ENCODE results near the gene ASB7. TPM values are rescaled to one million over a fixed set of nuclear protein-coding genes. Genes with fewer than 3 reads are reported as not detected.

ASB7 gene
- total and polyA plus RNA-seq, 2 experiments from 2014 or later: 4.1 to 13.9 TPM

- H3K4me2 ChIP-seq: no peak overlapping the region
- ATAC-seq: no peak
- no peaks in the 10 kb centered on the region for H3K36me3 ChIP-seq (ENCODE audit: insufficient read depth)
- Mint-ChIP-seq H3K27ac (no peak overlapping the region), H3K27me3 (ENCODE audit: insufficient read depth, low read depth, poor library complexity) (peaks cover 5% of the 10 kb centered on the region), H3K4me3 (no peak overlapping the region), H3K4me1 (peaks cover 6% of the 10 kb centered on the region; the same call in 2 of the 3 replicates), H3K9me3 (no peaks in the 10 kb centered on the region), H3K36me3 (ENCODE audit: low read depth) (no peaks in the 10 kb centered on the region)
- H3K9me2 ChIP-seq (ENCODE audit: insufficient read depth): no peaks in the 10 kb centered on the region
- no peaks in the 10 kb centered on the region for H3F3A ChIP-seq (replicated peaks; ENCODE audit: low read depth)
- DNase-seq (ENCODE audit: low spot score): no peak
- no peak overlapping the region for H2AFZ ChIP-seq
- no peak overlapping the region for H3K4me3 ChIP-seq
- H3K4me1 ChIP-seq (ENCODE audit: insufficient read depth): peaks cover 10% of the 10 kb centered on the region; the same call in 1 of the 2 replicates
- H3K79me2 ChIP-seq (replicated peaks; ENCODE audit: insufficient read depth): no peaks in the 10 kb centered on the region
- H3K27ac ChIP-seq (ENCODE audit: low read depth): no peak overlapping the region
- H3K27me3 ChIP-seq (ENCODE audit: insufficient read depth): no peaks in the 10 kb centered on the region
- H4K20me1 ChIP-seq (replicated peaks; ENCODE audit: insufficient read depth): no peaks in the 10 kb centered on the region
- TF ChIP-seq EZH2 (IDR thresholded peaks at IDR 0.05; ENCODE audit: low read depth, unreplicated experiment) (no peak), POLR2AphosphoS5 (IDR thresholded peaks at IDR 0.05; ENCODE audit: low read depth) (no peak), CREB1 (CRISPR knock-in tag; IDR thresholded peaks at IDR 0.05; ENCODE audit: low read depth) (no peak), EZH2phosphoT487 (IDR thresholded peaks at IDR 0.05; ENCODE audit: unreplicated experiment) (no peak), ZNF331 (CRISPR knock-in tag; IDR thresholded peaks at IDR 0.05; ENCODE audit: low read depth) (no peak), ETS1 (IDR thresholded peaks at IDR 0.05) (no peak), NANOG (IDR thresholded peaks at IDR 0.05; ENCODE audit: borderline replicate concordance) (no peak), STAT1 (IDR thresholded peaks at IDR 0.05; ENCODE audit: unreplicated experiment) (no peak), CTCF (conservative IDR thresholded peaks at IDR 0.05; ENCODE audit: low read depth in 2 of 2) (no peak), ZNF114 (CRISPR knock-in tag; IDR thresholded peaks at IDR 0.05) (no peak), JUNB (IDR thresholded peaks at IDR 0.05; ENCODE audit: unreplicated experiment) (no peak)
- TF ChIP-seq, protein P1, sequence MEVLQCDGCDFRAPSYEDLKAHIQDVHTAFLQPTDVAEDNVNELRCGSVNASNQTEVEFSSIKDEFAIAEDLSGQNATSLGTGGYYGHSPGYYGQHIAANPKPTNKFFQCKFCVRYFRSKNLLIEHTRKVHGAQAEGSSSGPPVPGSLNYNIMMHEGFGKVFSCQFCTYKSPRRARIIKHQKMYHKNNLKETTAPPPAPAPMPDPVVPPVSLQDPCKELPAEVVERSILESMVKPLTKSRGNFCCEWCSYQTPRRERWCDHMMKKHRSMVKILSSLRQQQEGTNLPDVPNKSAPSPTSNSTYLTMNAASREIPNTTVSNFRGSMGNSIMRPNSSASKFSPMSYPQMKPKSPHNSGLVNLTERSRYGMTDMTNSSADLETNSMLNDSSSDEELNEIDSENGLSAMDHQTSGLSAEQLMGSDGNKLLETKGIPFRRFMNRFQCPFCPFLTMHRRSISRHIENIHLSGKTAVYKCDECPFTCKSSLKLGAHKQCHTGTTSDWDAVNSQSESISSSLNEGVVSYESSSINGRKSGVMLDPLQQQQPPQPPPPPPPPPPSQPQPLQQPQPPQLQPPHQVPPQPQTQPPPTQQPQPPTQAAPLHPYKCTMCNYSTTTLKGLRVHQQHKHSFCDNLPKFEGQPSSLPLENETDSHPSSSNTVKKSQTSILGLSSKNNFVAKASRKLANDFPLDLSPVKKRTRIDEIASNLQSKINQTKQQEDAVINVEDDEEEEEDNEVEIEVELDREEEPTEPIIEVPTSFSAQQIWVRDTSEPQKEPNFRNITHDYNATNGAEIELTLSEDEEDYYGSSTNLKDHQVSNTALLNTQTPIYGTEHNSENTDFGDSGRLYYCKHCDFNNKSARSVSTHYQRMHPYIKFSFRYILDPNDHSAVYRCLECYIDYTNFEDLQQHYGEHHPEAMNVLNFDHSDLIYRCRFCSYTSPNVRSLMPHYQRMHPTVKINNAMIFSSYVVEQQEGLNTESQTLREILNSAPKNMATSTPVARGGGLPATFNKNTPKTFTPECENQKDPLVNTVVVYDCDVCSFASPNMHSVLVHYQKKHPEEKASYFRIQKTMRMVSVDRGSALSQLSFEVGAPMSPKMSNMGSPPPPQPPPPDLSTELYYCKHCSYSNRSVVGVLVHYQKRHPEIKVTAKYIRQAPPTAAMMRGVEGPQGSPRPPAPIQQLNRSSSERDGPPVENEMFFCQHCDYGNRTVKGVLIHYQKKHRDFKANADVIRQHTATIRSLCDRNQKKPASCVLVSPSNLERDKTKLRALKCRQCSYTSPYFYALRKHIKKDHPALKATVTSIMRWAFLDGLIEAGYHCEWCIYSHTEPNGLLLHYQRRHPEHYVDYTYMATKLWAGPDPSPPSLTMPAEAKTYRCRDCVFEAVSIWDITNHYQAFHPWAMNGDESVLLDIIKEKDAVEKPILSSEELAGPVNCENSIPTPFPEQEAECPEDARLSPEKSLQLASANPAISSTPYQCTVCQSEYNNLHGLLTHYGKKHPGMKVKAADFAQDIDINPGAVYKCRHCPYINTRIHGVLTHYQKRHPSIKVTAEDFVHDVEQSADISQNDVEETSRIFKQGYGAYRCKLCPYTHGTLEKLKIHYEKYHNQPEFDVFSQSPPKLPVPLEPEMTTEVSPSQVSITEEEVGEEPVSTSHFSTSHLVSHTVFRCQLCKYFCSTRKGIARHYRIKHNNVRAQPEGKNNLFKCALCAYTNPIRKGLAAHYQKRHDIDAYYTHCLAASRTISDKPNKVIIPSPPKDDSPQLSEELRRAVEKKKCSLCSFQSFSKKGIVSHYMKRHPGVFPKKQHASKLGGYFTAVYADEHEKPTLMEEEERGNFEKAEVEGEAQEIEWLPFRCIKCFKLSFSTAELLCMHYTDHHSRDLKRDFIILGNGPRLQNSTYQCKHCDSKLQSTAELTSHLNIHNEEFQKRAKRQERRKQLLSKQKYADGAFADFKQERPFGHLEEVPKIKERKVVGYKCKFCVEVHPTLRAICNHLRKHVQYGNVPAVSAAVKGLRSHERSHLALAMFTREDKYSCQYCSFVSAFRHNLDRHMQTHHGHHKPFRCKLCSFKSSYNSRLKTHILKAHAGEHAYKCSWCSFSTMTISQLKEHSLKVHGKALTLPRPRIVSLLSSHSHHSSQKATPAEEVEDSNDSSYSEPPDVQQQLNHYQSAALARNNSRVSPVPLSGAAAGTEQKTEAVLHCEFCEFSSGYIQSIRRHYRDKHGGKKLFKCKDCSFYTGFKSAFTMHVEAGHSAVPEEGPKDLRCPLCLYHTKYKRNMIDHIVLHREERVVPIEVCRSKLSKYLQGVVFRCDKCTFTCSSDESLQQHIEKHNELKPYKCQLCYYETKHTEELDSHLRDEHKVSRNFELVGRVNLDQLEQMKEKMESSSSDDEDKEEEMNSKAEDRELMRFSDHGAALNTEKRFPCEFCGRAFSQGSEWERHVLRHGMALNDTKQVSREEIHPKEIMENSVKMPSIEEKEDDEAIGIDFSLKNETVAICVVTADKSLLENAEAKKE (CRISPR knock-in tag; IDR thresholded peaks at IDR 0.05): no peak
- TF ChIP-seq, protein P2, sequence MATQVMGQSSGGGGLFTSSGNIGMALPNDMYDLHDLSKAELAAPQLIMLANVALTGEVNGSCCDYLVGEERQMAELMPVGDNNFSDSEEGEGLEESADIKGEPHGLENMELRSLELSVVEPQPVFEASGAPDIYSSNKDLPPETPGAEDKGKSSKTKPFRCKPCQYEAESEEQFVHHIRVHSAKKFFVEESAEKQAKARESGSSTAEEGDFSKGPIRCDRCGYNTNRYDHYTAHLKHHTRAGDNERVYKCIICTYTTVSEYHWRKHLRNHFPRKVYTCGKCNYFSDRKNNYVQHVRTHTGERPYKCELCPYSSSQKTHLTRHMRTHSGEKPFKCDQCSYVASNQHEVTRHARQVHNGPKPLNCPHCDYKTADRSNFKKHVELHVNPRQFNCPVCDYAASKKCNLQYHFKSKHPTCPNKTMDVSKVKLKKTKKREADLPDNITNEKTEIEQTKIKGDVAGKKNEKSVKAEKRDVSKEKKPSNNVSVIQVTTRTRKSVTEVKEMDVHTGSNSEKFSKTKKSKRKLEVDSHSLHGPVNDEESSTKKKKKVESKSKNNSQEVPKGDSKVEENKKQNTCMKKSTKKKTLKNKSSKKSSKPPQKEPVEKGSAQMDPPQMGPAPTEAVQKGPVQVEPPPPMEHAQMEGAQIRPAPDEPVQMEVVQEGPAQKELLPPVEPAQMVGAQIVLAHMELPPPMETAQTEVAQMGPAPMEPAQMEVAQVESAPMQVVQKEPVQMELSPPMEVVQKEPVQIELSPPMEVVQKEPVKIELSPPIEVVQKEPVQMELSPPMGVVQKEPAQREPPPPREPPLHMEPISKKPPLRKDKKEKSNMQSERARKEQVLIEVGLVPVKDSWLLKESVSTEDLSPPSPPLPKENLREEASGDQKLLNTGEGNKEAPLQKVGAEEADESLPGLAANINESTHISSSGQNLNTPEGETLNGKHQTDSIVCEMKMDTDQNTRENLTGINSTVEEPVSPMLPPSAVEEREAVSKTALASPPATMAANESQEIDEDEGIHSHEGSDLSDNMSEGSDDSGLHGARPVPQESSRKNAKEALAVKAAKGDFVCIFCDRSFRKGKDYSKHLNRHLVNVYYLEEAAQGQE (IDR thresholded peaks at IDR 0.05; ENCODE audit: unreplicated experiment): no peak
Measured at GRCh38 chr15:100663915-100664281, 61.5 kb downstream of the ASB7 start.

Data from GM23338 (cell line).